Measurements from ENCODE around the gene SULT1C4.
"Not testable (repeated sequence)": the region's sequence is repeated elsewhere in the genome, so short reads cannot be mapped to it uniquely, and the experiment has no call there.

The SULT1C4 gene

DNA sequence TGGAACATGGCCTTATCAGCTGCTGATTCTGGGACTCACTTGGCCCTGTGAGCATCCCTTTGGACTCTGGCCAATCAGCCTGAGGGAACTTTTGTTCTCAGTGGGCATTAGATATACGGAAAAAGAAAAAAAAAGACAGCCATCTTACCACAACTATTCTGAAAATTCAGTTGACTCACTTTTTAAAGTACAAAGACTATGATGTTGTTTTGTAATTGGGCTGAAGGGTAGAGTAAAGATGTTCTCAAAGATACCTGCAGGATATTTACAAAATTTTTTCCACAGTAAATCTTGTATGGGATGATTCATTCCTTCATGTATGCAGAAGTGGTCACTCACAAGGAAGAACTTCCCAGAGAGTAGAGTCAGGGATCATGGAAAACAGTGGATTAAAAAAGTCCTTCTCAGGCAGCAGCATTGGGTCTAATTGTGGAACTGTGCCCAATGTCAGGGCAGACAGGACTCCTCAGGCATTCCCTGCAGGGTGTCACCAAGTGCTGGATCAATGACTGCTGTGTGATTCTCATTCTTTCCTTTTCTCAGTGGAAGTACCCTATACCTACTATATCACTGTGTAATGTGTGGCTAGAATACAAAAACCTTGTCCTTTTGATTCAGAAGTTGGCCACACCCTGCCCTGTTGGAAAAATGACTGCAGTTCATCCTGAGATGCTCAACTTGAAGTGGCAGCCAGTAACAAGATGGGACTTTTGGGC is 35.4 kb downstream of the SULT1C4 start:
- DNase-seq (ENCODE audit: extremely low read depth in 1 of 2, low read depth in 1 of 2), result no peak

- no peak for DNase-seq (ENCODE audit: extremely low read depth in 1 of 2, low read depth in 1 of 2)
Observed at GRCh38 chr2:108413711-108414095, 35.9 kb downstream of the SULT1C4 start.

GRCh38 chr2:108414256-108414876 is 36.6 kb downstream of the SULT1C4 start:
- no peak for DNase-seq (ENCODE audit: extremely low read depth in 1 of 2, low read depth in 1 of 2)

- DNase-seq (ENCODE audit: extremely low read depth in 1 of 2, low read depth in 1 of 2), result no peak
Observed at GRCh38 chr2:108414945-108415344, 37.2 kb downstream of the SULT1C4 start.

DNA sequence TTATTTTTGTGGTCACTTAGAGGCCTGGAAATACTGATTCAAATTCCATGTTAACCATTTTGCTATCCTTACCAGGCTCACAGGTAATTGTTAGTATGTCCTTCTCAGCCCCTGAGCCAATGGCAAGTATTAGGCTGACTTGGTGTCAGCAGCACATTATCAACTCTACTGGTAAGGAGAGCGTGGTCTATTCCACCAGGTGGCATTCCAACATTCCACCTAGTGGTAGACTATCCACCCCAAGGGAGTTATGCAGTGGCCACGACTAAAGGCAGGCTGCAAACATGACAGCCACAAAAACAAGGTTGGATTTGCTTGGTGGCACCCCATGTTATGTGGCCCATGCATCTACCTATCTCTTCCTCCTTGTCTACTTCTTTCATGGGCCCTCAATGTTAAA is 39.5 kb downstream of the SULT1C4 start:
- no peak for DNase-seq (ENCODE audit: extremely low read depth in 1 of 2, low read depth in 1 of 2)

- DNase-seq (ENCODE audit: extremely low read depth in 1 of 2, low read depth in 1 of 2), result no peak
Observed at GRCh38 chr2:108418416-108418815, 40.7 kb downstream of the SULT1C4 start.

- no peak for DNase-seq (ENCODE audit: extremely low read depth in 1 of 2, low read depth in 1 of 2)
Observed at GRCh38 chr2:108423067-108423466, 45.3 kb downstream of the SULT1C4 start.

- DNase-seq (ENCODE audit: extremely low read depth in 1 of 2, low read depth in 1 of 2), result no peak
Observed at GRCh38 chr2:108423502-108424251, 45.9 kb downstream of the SULT1C4 start.

DNA sequence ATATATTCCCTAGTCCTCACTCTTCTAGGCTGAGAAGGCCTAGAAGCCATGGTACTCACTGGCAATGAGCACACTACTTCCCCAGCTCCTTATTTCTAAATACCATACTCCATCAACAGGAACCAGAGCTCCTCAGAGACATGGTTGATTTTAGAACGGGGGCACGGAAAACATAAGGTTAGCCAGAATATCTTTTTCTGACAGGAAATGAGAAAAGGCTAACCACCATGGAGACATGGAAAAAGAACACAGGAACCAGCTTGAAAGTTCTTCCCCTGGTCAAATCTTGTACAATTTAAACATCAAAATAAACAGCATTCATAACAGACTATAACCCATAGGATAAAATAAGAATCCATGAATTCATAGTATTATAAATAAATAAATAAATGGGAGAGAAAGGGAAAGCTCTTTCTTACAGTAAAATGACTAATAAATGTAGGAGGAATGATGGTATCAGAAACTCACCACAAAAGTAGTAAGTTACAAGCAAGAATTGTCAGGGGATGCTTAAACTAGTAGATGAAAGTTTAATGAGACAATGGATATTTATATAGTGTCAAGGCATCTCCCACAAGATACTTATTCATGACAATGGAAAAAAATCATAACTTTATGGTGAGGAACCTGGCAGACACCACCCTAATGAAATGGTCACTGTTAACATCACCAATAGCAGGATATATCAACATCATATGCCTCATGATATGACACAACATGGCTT is 50.7 kb downstream of the SULT1C4 start:
- DNase-seq (ENCODE audit: extremely low read depth in 1 of 2, low read depth in 1 of 2), result no peak

DNA sequence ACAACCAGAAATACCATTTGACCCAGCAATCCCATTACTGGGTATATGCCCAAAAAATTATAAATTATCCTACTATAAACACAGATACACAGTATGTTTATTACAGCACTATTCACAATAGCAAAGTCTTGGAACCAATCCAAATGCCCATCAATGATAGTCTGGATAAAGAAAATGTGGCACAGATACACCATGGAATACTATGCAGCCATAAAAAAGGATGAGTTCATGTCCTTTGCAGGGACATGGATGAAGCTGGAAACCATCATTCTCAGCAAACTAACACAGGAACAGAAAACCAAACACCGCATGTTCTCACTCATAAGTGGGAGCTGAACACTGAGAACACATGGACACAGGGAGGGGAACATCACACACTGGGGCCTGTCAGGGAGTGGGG is 57.8 kb downstream of the SULT1C4 start:
- not testable (repeated sequence) for DNase-seq (ENCODE audit: extremely low read depth in 1 of 2, low read depth in 1 of 2)

DNA sequence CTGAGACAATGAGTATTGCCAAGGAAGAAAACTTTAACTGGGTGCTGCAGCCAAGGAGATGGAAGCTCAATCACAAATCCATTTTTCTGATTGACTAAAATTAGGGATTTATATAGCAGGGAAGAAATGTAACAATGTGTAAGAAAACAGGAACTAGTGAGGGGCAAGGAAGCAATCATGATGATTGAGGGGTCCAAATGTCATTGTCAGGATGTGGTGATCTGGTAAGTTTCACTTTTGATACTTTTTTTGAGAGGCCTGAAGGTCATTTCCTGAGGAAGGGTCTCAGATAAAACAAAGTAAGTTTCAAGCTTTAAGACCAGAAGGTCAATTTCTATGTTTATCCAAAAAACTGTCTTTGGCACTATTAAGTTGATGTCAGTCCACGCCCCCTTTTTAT is 59.2 kb downstream of the SULT1C4 start:
- no peak for DNase-seq (ENCODE audit: extremely low read depth in 1 of 2, low read depth in 1 of 2)

Measured in activated CD8-positive, alpha-beta memory T cell treated with anti-CD3 and anti-CD28 coated beads for 1 hour (primary cell).